ENCODE data around the gene PSEN1. TPM values are rescaled to one million over a fixed set of nuclear protein-coding genes. Genes with fewer than 3 reads are reported as not detected.
"Not testable (repeated sequence)": the region's sequence is repeated elsewhere in the genome, so short reads cannot be mapped to it uniquely, and the experiment has no call there.

The PSEN1 gene
- polyA plus RNA-seq, 4 donors: 51.1 to 76.6 (median 71.5) TPM

DNA sequence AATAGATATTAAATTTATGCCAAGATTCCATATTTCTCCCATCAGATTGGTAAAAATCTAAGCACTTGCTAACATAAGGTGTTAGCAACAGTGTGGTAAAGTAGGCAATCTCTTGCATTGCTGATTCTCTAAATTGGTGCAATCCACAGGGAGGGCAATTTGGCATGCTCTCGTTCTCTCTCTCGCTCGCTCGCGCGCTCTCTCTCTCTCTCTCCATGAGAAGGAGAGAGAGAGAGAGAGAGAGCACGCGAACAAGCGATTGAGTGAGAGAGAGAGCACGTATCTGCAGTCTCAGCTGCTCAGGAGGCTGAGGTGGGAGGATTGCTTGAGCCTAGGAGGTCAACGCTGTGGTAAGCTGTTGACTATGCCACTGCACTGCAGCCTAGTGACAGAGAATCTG is 25.9 kb downstream of the PSEN1 start:
- no peak for DNase-seq (ENCODE audit: low read depth in 4 of 4, low spot score in 3 of 4)

DNA sequence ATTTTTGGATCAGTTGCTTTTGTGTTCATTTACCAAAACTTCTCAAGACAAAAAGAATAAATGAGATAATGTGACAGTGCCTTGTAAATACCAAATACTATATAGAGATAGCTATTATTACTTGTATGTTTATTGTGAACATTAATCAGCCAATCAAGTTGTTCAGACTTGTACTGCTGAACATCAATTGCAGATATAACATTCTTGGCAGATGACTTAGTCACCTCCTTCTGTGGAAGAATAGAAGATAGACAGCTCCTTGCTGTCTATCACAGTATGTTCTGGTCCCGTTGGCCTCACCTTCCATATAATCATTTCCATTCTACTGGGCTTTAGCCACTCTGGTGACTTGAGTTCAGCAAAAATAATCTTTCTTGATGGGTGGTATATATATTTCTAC is 30.1 kb downstream of the PSEN1 start:
- DNase-seq (ENCODE audit: low read depth in 4 of 4, low spot score in 3 of 4): no peak

DNA sequence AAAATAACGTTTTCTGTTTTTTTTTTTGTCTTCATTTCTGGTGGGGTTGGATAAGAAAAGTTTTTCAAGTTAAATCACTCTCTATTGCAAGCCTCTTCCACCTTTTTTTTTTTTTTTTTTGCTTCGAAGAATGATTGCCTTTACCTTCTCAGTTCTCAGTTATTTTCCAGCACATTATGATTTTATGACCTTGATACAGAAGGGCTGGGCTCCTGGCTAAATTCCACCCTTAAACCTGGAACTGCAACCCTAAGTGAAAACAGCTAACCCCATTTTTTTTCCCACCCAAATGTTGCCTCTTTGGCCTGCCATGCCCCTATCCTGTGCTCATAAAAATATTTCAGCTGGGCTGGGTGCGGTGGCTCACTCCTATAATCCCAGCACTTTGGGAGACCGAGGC is 31.4 kb downstream of the PSEN1 start:
- no peak for DNase-seq (ENCODE audit: low read depth in 4 of 4, low spot score in 3 of 4)

DNA sequence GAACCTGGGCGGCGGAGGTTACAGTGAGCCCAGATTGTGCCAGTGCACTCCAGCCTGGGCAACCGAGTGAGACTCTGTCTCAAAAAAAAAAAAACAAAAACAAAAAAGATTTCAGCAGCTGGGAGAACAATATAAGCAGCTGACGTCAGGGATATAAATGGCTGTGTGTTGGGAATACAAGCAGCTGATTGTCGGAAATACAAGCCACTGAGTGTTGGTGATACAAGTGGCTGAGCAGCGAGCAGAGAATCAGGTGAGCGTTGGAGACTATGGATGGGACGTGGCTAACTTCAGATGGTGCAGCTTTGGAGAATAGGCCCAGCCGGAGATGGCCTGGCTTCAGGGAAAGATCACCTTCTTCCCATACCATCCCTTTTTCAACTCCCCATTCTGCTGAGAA is 32.0 kb downstream of the PSEN1 start:
- DNase-seq (ENCODE audit: low read depth in 4 of 4, low spot score in 3 of 4): no peak

DNA sequence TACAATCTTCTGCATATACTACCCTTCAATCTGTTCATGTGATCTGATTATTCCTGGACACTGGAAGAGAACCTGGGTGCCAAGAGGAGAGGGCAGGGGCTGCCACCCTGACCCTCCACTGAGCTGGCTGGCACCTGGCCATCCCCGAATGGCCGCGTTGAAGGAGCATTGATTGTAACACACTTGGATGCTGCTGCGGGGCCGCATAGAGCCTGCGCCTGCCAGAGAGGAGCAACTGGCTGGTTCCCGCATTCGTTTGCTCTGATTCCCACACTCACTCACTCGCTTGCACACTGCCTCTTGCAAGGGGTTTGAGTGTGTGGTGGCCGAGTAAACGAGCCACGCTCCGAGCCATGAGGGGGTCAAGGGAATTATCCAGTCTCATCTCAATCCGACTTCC is 32.4 kb downstream of the PSEN1 start:
- no peak for DNase-seq (ENCODE audit: low read depth in 4 of 4, low spot score in 3 of 4)

GRCh38 chr14:73169855-73170254 is 33.5 kb downstream of the PSEN1 start:
- not testable (repeated sequence) for DNase-seq (ENCODE audit: low read depth in 4 of 4, low spot score in 3 of 4)

DNA sequence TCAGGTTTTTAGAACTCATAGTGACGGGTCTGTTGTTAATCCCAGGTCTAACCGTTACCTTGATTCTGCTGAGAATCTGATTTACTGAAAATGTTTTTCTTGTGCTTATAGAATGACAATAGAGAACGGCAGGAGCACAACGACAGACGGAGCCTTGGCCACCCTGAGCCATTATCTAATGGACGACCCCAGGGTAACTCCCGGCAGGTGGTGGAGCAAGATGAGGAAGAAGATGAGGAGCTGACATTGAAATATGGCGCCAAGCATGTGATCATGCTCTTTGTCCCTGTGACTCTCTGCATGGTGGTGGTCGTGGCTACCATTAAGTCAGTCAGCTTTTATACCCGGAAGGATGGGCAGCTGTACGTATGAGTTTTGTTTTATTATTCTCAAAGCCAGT is 34.4 kb downstream of the PSEN1 start:
- DNase-seq (ENCODE audit: low read depth in 4 of 4, low spot score in 3 of 4): no peak

DNA sequence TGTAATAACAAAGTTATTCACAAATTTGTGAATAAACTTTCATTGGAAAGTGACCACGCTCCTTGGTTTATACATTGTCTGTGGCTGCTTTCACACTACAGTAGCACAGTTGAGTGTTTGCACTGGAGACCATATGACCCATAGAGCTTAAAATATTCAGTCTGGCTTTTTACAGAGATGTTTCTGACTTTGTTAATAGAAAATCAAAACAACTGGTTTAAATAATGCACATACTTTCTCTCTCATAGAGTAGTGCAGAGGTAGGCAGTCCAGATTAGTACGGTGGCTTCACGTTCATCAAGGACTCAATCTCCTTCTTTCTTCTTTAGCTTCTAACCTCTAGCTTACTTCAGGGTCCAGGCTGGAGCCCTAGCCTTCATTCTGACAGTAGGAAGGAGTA is 36.2 kb downstream of the PSEN1 start:
- DNase-seq (ENCODE audit: low read depth in 4 of 4, low spot score in 3 of 4): no peak

GRCh38 chr14:73173092-73173735 is 36.9 kb downstream of the PSEN1 start:
- peak in 3 of 4 donors; percentile 1 to 18 (median 12) for DNase-seq (ENCODE audit: low read depth in 4 of 4, low spot score in 3 of 4)

GRCh38 chr14:73176685-73177084 is 40.4 kb downstream of the PSEN1 start:
- no peak for DNase-seq (ENCODE audit: low read depth in 4 of 4, low spot score in 3 of 4)

- DNase-seq (ENCODE audit: low read depth in 4 of 4, low spot score in 3 of 4): no peak
Measured at GRCh38 chr14:73180385-73180805, 44.1 kb downstream of the PSEN1 start.

GRCh38 chr14:73180969-73181368 is 44.7 kb downstream of the PSEN1 start:
- not testable (repeated sequence) for DNase-seq (ENCODE audit: low read depth in 4 of 4, low spot score in 3 of 4)

DNA sequence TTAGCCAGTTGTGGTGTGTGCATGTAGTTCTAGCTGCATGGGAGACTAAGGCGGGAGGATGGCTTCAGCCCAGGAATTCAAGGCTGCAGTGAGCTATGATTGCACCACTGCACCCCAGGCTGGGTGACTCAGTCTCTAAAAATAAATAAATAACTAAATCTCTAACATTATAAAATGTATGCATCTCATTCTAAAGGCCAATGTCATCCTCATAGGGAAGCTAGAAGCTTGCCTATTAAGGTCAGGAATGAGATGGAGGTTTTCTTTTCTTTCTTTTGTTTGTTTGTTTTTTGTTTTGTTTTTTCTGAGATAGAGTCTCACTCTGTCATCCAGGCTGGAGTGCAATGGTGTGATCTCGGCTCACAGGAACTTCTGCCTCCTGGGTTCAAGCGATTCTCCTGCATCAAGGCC is 52.2 kb downstream of the PSEN1 start:
- no peak for DNase-seq (ENCODE audit: low read depth in 4 of 4, low spot score in 3 of 4)

- no peak for DNase-seq (ENCODE audit: low read depth in 4 of 4, low spot score in 3 of 4)
Measured at GRCh38 chr14:73189651-73190050, 53.3 kb downstream of the PSEN1 start.

GRCh38 chr14:73191441-73191840 is 55.1 kb downstream of the PSEN1 start:
- no peak for DNase-seq (ENCODE audit: low read depth in 4 of 4, low spot score in 3 of 4)

- DNase-seq (ENCODE audit: low read depth in 4 of 4, low spot score in 3 of 4): not testable (repeated sequence)
Measured at GRCh38 chr14:73194306-73194705, 58.0 kb downstream of the PSEN1 start.

DNA sequence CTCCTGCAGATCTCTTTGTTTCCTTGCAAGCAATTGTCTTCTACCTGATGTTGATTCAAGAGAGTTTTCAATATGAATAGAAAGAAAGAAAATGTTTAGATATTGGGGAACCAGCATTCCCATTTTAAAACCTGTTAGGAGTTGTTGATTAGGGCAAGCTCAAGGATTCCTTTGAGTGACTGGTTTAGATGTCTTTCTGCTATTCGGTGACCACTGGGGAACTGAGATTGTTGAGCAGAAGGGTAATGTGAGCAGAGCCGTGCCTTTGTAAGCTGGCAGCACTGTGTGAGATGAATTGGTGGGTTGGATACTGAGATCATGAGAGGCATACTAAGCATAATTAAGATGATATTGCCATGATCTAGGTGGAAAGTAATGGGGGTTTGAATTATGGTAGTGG is 61.9 kb downstream of the PSEN1 start:
- no peak for DNase-seq (ENCODE audit: low read depth in 4 of 4, low spot score in 3 of 4)

DNA sequence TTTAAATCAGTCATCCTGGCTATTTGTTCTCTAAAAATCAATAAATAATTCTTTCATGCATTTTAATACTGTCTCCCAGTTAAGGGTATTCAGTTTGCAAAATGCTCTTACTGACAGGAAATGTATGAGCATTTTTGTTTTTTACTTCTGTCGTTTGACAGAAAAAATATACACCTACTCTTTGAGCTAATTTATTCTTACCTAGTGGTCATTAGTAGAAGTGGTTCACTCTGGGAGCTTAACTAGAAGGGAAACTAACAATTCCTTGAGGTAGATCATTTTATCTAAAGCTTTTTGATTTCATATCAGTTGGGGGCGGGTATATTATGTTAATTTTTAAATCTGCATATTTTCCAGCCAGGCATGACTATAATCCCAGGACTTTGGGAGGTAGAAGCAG is 67.2 kb downstream of the PSEN1 start:
- no peak for DNase-seq (ENCODE audit: low read depth in 4 of 4, low spot score in 3 of 4)

DNA sequence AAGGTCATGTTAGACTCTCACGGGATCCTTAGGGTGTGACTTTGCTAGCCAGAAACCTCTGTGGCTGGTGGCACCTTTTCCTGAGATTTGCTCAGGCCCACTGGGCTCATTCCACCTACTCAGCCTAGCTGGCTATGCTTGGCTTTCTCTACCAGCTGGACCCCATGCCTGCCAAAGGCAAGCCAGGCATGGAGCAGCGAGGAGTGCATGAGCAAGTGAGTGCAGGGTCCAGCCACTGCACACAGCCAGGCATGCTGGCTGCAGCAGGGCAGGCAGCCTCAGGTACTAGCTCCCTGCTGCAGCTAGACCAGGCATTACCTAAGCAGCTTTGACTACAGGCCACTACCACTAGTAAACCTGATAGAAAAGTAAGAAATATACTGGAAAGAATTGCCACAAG is 71.3 kb downstream of the PSEN1 start:
- no peak for DNase-seq (ENCODE audit: low read depth in 4 of 4, low spot score in 3 of 4)

- no peak for DNase-seq (ENCODE audit: low read depth in 4 of 4, low spot score in 3 of 4)
Measured at GRCh38 chr14:73208390-73208789, 72.1 kb downstream of the PSEN1 start.

GRCh38 chr14:73208846-73209245 is 72.5 kb downstream of the PSEN1 start:
- DNase-seq (ENCODE audit: low read depth in 4 of 4, low spot score in 3 of 4): no peak

DNA sequence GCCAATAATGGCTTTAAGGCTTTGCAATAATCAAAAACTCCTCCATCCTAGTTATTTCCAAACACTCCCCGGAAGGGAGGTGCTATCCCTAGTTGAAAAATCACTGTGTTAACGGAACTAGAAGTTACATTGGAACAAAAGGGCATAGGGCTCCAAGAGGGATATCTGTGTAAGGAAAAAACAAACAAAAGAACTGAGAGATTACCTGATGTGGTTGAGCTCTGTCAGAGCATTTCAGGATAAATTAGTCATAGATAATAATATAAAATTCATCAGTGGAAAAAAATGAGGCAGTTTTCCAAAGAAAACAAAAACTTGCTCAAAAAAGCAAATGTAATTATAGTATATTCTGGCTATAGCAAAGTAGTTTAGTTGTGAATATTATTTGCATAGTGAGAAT is 73.6 kb downstream of the PSEN1 start:
- no peak for DNase-seq (ENCODE audit: low read depth in 4 of 4, low spot score in 3 of 4)
